Endothelial cell of umbilical vein (primary cell): ENCODE data around the gene ASZ1. TPM values are rescaled to one million over a fixed set of nuclear protein-coding genes. Genes with fewer than 3 reads are reported as not detected.

Source experiments
- BruUV-seq: library from RNA; stranded (reverse); fragments of 400-500 nt; replicated peaks from 2 replicates; lab custom pipeline; 2021; lab: Mats Ljungman, UMichigan
- CTCF ChIA-PET: fragments of 300-600, 350-600 bp; sonication (Branson Sonifier 250); formaldehyde crosslinking; loops from one replicate; lab custom pipeline; 2021; ENCODE audit warnings: antibody characterized with exemption, inconsistent platforms; lab: Charles Lee
- POLR2A ChIA-PET: fragments of 300-600, 350-600 bp; sonication (Branson Sonifier 250); formaldehyde crosslinking; loops from one replicate; lab custom pipeline; 2021; ENCODE audit warnings: antibody characterized with exemption, inconsistent platforms; lab: Charles Lee
- DNase-seq: peaks from one replicate; pipeline ENCODE4 v3.0.0-alpha.2; 2011; ENCODE audit warnings: low read depth, low spot score
- FAIRE-seq: peaks from 2 replicates; lab custom pipeline; 2011; peaks lifted over from hg19 to GRCh38; lab: Jason Lieb, UNC
- H2AFZ ChIP-seq: 2 replicates; pipeline ENCODE4 v1.6.0; 2012; ENCODE audit warnings: low read depth, low read length, control low read depth, inconsistent platforms
- H3K27ac ChIP-seq: 2 replicates; pipeline ENCODE4 v1.5.1; 2011; ENCODE audit warnings: low read depth, mild to moderate bottlenecking, control low read depth, low read length, moderate library complexity; ENCODE audit not compliant: insufficient read depth
- H3K27me3 ChIP-seq, 2 experiments: 2 replicates each; pipeline versions ENCODE4 v1.6.0 to v1.6.1; 2011; ENCODE audit warnings: low read length in 2 of 2, mixed read lengths in 1 of 2; ENCODE audit not compliant: control insufficient read depth in 2 of 2, insufficient read depth in 2 of 2
- H3K36me3 ChIP-seq, 2 experiments: 2 replicates in 1 of 2; 3 replicates in 1 of 2; pipeline ENCODE4 v1.5.1; 2011; ENCODE audit warnings: low read length in 2 of 2, mild to moderate bottlenecking in 1 of 2, moderate library complexity in 1 of 2; ENCODE audit not compliant: control insufficient read depth in 2 of 2, insufficient read depth in 2 of 2; ENCODE audit errors: extremely low read depth in 1 of 2
- H3K4me1 ChIP-seq: 3 replicates; pipeline ENCODE4 v1.5.1; 2011; ENCODE audit warnings: mild to moderate bottlenecking, low read length; ENCODE audit not compliant: control insufficient read depth, insufficient read depth; ENCODE audit errors: extremely low read depth
- H3K4me2 ChIP-seq: 2 replicates; pipeline ENCODE4 v1.6.1; 2011; ENCODE audit warnings: low read length, control low read depth, mixed read lengths; ENCODE audit not compliant: insufficient read depth
- H3K4me3 ChIP-seq, 3 experiments: fragments of 200-600 bp in 1 of 3; sonication (generic), shearing (Covaris generic) in 1 of 3; replicated peaks in 1 of 3; 2 replicates each; pipeline ENCODE4 v1.5.1; 2011 to 2016; ENCODE audit warnings: control low read depth in 3 of 3, low read length in 3 of 3, mild to moderate bottlenecking in 2 of 3, inconsistent platforms in 1 of 3, low read depth in 1 of 3, moderate library complexity in 1 of 3; ENCODE audit not compliant: insufficient read depth in 1 of 3
- H3K79me2 ChIP-seq: 2 replicates; pipeline ENCODE4 v1.6.0; 2012; ENCODE audit warnings: low read length, inconsistent platforms; ENCODE audit not compliant: control insufficient read depth, insufficient read depth
- H3K9ac ChIP-seq: replicated peaks from 2 replicates; pipeline ENCODE3; 2011; ENCODE audit warnings: low read length, control low read depth; ENCODE audit not compliant: insufficient read depth; ENCODE audit errors: extremely low read depth
- H3K9me1 ChIP-seq: replicated peaks from 3 replicates; pipeline ENCODE4 v1.6.0; 2011; ENCODE audit warnings: mild to moderate bottlenecking, low read length; ENCODE audit not compliant: control insufficient read depth, insufficient read depth; ENCODE audit errors: extremely low read depth
- H3K9me3 ChIP-seq: replicated peaks from 2 replicates; pipeline ENCODE4 v1.5.1; 2012; ENCODE audit warnings: low read length, inconsistent platforms; ENCODE audit not compliant: control insufficient read depth, insufficient read depth
- H4K20me1 ChIP-seq: replicated peaks from 2 replicates; pipeline ENCODE3; 2011; ENCODE audit warnings: mild to moderate bottlenecking, low read length; ENCODE audit not compliant: control insufficient read depth, insufficient read depth; ENCODE audit errors: extremely low read depth
- EZH2 ChIP-seq: IDR thresholded peaks from 2 replicates; pipeline ENCODE4 v1.6.1; 2012; ENCODE audit warnings: borderline replicate concordance, low read depth, mild to moderate bottlenecking, moderate library complexity, low read length, inconsistent platforms; ENCODE audit not compliant: severe bottlenecking
- FOS ChIP-seq: IDR thresholded peaks from 2 replicates; pipeline ENCODE4 v1.6.1; 2011; ENCODE audit warnings: mild to moderate bottlenecking, low read length, moderate library complexity, borderline replicate concordance; ENCODE audit not compliant: insufficient read depth
- GATA2 ChIP-seq: IDR thresholded peaks from 2 replicates; pipeline ENCODE4 v1.7.0; 2011; ENCODE audit warnings: low read depth, mild to moderate bottlenecking, moderate library complexity, mixed read lengths, low read length; ENCODE audit not compliant: insufficient read length, insufficient read depth
- JUN ChIP-seq: IDR thresholded peaks from 2 replicates; pipeline ENCODE4 v1.6.1; 2011; ENCODE audit warnings: borderline replicate concordance, low read depth; ENCODE audit not compliant: insufficient read length, insufficient read depth
- MAX ChIP-seq: IDR thresholded peaks from 2 replicates; pipeline ENCODE4 v1.6.1; 2011; ENCODE audit not compliant: insufficient read depth, insufficient read length
- MYC ChIP-seq: IDR thresholded peaks from one replicate; pipeline ENCODE4 v1.6.1; 2011; ENCODE audit warnings: mild to moderate bottlenecking, low read depth, low read length
- POLR2A ChIP-seq: IDR thresholded peaks from 2 replicates; pipeline ENCODE4 v1.6.1; 2012; ENCODE audit warnings: low read depth, mild to moderate bottlenecking, control low read depth, low read length
- POLR2AphosphoS5 ChIP-seq: IDR thresholded peaks from 2 replicates; pipeline ENCODE4 v1.6.1; 2012; ENCODE audit warnings: low read depth, mild to moderate bottlenecking, control low read depth, low read length, moderate library complexity; ENCODE audit not compliant: insufficient read depth
- dilution Hi-C: fragments of 300-500 bp; cut with MboI; formaldehyde crosslinking; loops from one replicate; pipeline ENCODE4 v1.15.0; 2019; ENCODE audit warnings: low sequenced_read_pairs; ENCODE audit not compliant: extremely low pct_ligation_motif_present
- intact Hi-C: fragments of 100-400 bp; cut with micrococcal nuclease; formaldehyde crosslinking; loops from one replicate; pipeline ENCODE4 v1.10.0; 2022
- polyA plus RNA-seq, 4 experiments: library from polyadenylated mRNA; depleted of rRNA in 3 of 4; stranded (reverse) in 3 of 4; unstranded in 1 of 4; fragments of >200 nt; gene quantifications; 2 replicates each; pipeline versions ENCODE4 v1.2.1 to v1.2.3, GENCODE V29; 2011 to 2012; ENCODE audit warnings: missing spikeins in 1 of 4
- total RNA-seq: library from RNA; stranded (reverse); gene quantifications from 2 replicates; pipeline ENCODE4 v1.2.3, GENCODE V29; 2021
- TF ChIP-seq, protein P1 (sequence below), 2 donors: IDR thresholded peaks; 1 replicate in 1 of 2; 2 replicates in 1 of 2; pipeline ENCODE4 v1.5.1; 2011; ENCODE audit warnings: low read length in 2 of 2, mild to moderate bottlenecking in 2 of 2, moderate library complexity in 2 of 2, control low read depth in 1 of 2, inconsistent platforms in 1 of 2, low read depth in 1 of 2; ENCODE audit not compliant: insufficient read depth in 1 of 2; ENCODE audit errors: extremely low read depth in 1 of 2

Gene ASZ1
- total and polyA plus RNA-seq, 2 donors (not counting 3 experiments of a cell fraction or from before 2014, with no cell fraction given) = not detected

DNA sequence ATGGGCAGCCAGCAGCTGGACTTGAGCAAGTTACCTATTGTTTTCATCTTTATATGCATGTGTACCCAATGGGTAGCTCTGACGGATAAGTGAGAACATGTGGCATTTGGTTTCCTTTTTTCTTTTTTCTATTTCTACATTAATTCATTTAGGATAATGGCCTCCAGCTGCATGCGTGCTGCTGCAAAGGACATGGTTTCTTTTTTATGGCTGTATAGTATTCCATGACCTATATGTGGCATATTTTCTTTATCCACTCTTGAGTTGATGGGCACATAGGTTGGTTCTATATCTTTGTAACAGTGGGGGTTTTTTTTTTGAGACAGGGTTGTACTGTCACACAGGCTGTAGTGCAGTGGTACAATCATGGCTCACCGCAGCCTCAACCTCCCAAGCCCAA, 37.4 kb downstream of the ASZ1 start:
- no peaks in the 10 kb centered on the region for H3K9me1 ChIP-seq
- no peak overlapping the region for H3K9ac ChIP-seq
- dilution Hi-C loops (no loop called here), intact Hi-C loops (loop anchor here (5.0 to 10.0 kb wide), 3 partner anchors 78 to 1215 kb away; no protein-coding TSS in a partner anchor)
- no peaks in the 10 kb centered on the region for H4K20me1 ChIP-seq
- TF ChIP-seq POLR2AphosphoS5 (no peak), GATA2 (no peak), FOS (no peak), JUN (no peak), POLR2A (no peak), MAX (no peak), MYC (no peak), EZH2 (no peak)
- TF ChIP-seq, protein P1, sequence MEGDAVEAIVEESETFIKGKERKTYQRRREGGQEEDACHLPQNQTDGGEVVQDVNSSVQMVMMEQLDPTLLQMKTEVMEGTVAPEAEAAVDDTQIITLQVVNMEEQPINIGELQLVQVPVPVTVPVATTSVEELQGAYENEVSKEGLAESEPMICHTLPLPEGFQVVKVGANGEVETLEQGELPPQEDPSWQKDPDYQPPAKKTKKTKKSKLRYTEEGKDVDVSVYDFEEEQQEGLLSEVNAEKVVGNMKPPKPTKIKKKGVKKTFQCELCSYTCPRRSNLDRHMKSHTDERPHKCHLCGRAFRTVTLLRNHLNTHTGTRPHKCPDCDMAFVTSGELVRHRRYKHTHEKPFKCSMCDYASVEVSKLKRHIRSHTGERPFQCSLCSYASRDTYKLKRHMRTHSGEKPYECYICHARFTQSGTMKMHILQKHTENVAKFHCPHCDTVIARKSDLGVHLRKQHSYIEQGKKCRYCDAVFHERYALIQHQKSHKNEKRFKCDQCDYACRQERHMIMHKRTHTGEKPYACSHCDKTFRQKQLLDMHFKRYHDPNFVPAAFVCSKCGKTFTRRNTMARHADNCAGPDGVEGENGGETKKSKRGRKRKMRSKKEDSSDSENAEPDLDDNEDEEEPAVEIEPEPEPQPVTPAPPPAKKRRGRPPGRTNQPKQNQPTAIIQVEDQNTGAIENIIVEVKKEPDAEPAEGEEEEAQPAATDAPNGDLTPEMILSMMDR (IDR thresholded peaks at IDR 0.05; ENCODE audit: extremely low read depth in 1 of 2, insufficient read depth in 1 of 2, low read depth in 1 of 2, low read length in 2 of 2) = no peak
- peaks cover 0 to 1% of the 10 kb centered on the region in 2 experiments for H3K27me3 ChIP-seq
- DNase-seq = no peak
- BruUV-seq = no TSS peak
- no peak overlapping the region for H3K4me2 ChIP-seq
- H3K4me3 ChIP-seq = no peak overlapping the region
- FAIRE-seq = no peak
- H3K36me3 ChIP-seq = no peaks in the 10 kb centered on the region
- no peaks in the 10 kb centered on the region for H3K4me1 ChIP-seq
- H2AFZ ChIP-seq = no peak overlapping the region
- CTCF ChIA-PET = no interaction called here
- H3K79me2 ChIP-seq = no peaks in the 10 kb centered on the region
- no peak overlapping the region for H3K27ac ChIP-seq
- H3K9me3 ChIP-seq = no peaks in the 10 kb centered on the region
- POLR2A ChIA-PET = no interaction called here
